GM18868 (cell line): Measurements from ENCODE around the gene ERCC6L.
"Not testable (repeated sequence)": the region's sequence is repeated elsewhere in the genome, so short reads cannot be mapped to it uniquely, and the experiment has no call there.

Experiments used
- ATAC-seq: cut with Tn5 transposase; IDR thresholded peaks from one replicate; pipeline ENCODE4 v1.9.1; 2021; ENCODE audit warnings: mild to moderate bottlenecking, moderate library complexity; ENCODE audit not compliant: unreplicated experiment

ERCC6L gene

DNA sequence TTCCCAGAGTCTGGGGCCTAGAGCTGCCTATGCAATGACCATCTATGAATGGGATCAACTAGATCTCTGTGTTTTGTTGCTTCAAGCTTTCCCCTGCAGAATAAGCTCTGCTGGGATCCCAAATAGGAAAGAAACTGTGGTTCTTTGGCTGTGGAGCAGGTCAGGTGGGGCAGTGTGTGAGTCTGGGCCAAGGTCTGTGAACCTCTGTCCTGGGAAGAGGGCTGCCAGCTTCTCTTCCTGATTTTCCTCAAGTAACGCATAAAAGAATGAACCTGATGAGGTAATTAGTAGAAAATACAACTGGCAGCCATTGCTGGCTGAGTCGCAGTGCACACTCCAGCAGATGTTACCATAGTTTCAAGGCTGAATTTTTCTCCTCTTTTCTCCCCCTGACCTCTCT is 61.8 kb downstream of the ERCC6L start:
- ATAC-seq: no peak

DNA sequence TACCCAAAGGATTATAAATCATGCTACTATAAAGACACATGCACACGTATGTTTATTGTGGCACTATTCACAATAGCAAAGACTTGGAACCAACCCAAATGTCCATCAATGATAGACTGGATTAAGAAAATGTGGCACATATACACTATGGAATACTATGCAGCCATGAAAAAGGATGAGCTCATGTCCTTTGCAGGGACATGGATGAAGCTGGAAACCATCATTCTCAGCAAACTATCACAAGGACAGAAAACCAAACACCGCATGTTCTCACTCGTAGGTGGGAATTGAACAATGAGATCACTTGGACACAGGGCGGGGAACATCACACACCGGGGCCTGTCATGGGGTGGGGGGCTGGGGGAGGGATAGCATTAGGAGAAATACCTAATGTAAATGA is 62.5 kb downstream of the ERCC6L start:
- not testable (repeated sequence) for ATAC-seq

DNA sequence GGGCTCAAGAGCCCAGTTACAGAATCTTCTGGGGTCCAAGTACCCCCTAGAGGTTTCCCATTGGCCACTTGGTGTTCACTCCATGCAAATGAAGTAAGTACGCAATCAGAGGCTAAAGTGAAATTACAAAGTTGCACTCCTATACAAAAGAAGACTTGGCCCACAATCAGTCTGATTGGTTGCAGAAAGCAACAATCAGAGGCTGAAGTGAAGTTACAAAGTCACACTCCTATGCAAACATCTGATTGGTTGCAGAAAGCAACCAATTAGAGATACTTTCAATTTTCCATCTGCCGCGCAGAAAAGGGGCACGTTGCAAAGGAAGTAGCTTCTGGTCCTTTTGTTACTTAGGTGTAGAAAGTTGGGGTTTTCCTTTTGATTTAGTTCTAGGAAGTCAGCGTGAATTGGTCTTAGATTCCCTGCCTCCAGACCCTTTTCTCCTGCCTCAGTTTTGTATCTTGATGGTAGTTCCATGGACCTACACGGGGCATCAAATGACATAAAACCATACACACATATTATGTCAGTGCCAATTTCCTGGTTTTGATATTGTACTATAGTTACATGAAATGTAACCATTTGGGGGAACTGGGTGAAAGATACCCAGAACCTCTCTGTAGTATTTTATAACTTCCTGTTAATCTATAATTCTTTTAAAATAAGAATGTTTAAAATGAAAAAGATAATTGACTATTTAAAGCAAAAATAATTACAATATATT is 69.7 kb downstream of the ERCC6L start:
- no peak for ATAC-seq

DNA sequence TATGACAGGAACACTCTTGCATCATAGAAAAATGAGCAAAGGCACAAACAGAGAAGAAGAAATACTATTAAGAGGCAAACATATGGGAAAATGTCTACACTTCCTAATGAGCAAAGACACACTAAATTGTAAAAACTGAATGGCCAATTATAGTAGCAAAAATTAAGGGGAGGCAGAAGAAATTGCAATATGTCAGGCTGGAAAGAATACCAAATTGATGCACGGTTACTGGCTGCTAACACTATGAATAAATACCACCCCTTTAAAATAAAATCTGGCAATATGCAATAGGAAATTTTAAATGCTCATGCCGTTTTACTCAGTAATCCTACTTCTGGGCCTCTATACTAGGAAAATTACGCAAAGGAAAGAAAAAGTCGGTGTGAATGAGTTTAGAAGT is 73.3 kb downstream of the ERCC6L start:
- ATAC-seq: no peak

DNA sequence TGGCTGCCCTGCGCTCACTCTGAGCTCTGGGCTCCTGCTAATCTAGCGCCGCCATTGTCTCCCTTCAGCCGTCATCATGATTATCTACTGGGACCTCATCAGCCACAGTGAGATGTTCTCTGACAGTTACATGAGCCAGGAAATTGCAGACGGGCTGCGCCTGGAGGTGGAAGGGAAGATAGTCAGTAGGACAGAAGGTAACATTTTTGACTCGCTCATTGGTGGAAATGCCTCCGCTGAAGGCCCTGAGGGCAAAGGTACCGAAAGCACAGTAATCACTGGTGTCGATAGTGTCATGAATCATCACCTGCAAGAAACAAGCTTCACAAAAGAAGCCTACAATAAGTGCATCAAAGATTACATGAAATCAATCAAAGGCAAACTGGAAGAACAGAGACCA is 79.1 kb downstream of the ERCC6L start:
- ATAC-seq: no peak

DNA sequence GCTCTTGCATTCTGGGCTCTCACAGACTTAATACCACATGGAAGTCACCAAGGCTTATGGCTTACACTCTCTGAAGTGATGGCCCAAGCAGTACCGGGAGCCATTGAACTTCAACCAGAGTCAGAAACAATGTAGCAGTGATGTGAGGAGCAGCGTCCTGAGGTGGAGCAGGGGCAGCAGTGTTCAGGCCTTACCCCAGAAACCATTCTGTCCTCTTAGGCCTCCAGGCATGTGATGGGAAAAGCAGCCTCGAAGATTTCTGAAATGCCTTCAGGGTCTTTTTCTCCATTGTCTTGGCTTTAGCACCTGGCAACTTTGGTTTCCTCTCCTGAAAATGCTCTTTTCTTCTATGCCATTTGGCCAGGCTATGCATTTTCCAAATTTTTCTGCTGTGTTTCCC is 80.1 kb downstream of the ERCC6L start:
- no peak for ATAC-seq
